ENCODE data around the gene SNTG2. TPM values are rescaled to one million over a fixed set of nuclear protein-coding genes. Genes with fewer than 3 reads are reported as not detected.

SNTG2 gene
- total and polyA plus RNA-seq, 10 of the 15 experiments (the other 5 are each of a cell fraction or from before 2014, with no cell fraction given), result not detected

GRCh38 chr2:1278861-1279260 is 328.2 kb downstream of the SNTG2 start:
- H2AFZ ChIP-seq (ENCODE audit: control insufficient read depth, low read depth, low read length), result no peak overlapping the region
- no TSS peak for BruUV-seq (replicated peaks)
- no peaks in the 10 kb centered on the region for H3K27me3 ChIP-seq (replicated peaks in 1 of 2; ENCODE audit: control insufficient read depth in 2 of 2, insufficient read depth in 2 of 2, low read length in 1 of 2)
- POLR2A ChIA-PET, result no interaction called here
- H3K9ac ChIP-seq (ENCODE audit: control insufficient read depth, insufficient read depth, low read length), result no peak overlapping the region
- in situ Hi-C loops (cut with MboI), result no loop called here
- no peaks in the 10 kb centered on the region for H3K4me1 ChIP-seq (ENCODE audit: control insufficient read depth, insufficient read depth, low read length)
- SMC1A ChIA-PET (ENCODE audit: uncharacterized antibody, unreplicated experiment), result no interaction called here
- intact Hi-C loops (cut with micrococcal nuclease; ENCODE audit: unreplicated experiment), result no loop called here
- no peak for ATAC-seq
- WGBS (ENCODE audit: insufficient coverage, insufficient replicate concordance, low lambda C conversion rate, missing lambda C conversion rate), result 82% methylated on average over 27 of the region's 27 CpGs
- H3K79me2 ChIP-seq (ENCODE audit: control insufficient read depth, insufficient read depth, low read length), result no peaks in the 10 kb centered on the region
- H4K20me1 ChIP-seq (ENCODE audit: control insufficient read depth, insufficient read depth), result no peaks in the 10 kb centered on the region
- CTCF ChIA-PET, result no interaction called here
- no peak overlapping the region for H3K4me3 ChIP-seq
- DNase-seq (ENCODE audit: low read depth, low spot score), result no peak
- H3K36me3 ChIP-seq (ENCODE audit: control insufficient read depth in 2 of 2, insufficient read depth in 2 of 2, low read length in 1 of 2), result no peaks in the 10 kb centered on the region
- RAD21 ChIA-PET (ENCODE audit: unreplicated experiment), result no interaction called here
- no peak overlapping the region for H3K4me2 ChIP-seq (ENCODE audit: control insufficient read depth, insufficient read depth)
- H3K9me3 ChIP-seq (replicated peaks; ENCODE audit: control insufficient read depth, insufficient read depth, low read length), result no peaks in the 10 kb centered on the region
- no peak overlapping the region for H3K27ac ChIP-seq (ENCODE audit: control insufficient read depth, insufficient read depth)
- no peak for FAIRE-seq
- TF ChIP-seq LARP7 (IDR thresholded peaks at IDR 0.05), result no peak
- TF ChIP-seq CBX3 (IDR thresholded peaks at IDR 0.05; ENCODE audit: borderline replicate concordance, low read depth), result no peak
- TF ChIP-seq NBN (IDR thresholded peaks at IDR 0.05), result no peak
- TF ChIP-seq FOS (IDR thresholded peaks at IDR 0.05; ENCODE audit: borderline replicate concordance, extremely low read depth, insufficient read length), result no peak
- TF ChIP-seq ESRRA (IDR thresholded peaks at IDR 0.05; ENCODE audit: low read length), result no peak

GRCh38 chr2:1282552-1282951 is 331.9 kb downstream of the SNTG2 start:
- no peak overlapping the region for H2AFZ ChIP-seq (ENCODE audit: control insufficient read depth, low read depth, low read length)
- RAD21 ChIA-PET (ENCODE audit: unreplicated experiment), result no interaction called here
- in situ Hi-C loops (cut with MboI), result no loop called here
- CTCF ChIA-PET, result no interaction called here
- FAIRE-seq (no peak), DNase-seq (ENCODE audit: low read depth, low spot score) (no peak), ATAC-seq (no peak)
- H3K4me1 ChIP-seq (ENCODE audit: control insufficient read depth, insufficient read depth, low read length), result no peaks in the 10 kb centered on the region
- no TSS peak for BruUV-seq (replicated peaks)
- POLR2A ChIA-PET, result no interaction called here
- WGBS (ENCODE audit: insufficient coverage, insufficient replicate concordance, low lambda C conversion rate, missing lambda C conversion rate), result 64% methylated on average over 11 of the region's 22 CpGs
- H4K20me1 ChIP-seq (ENCODE audit: control insufficient read depth, insufficient read depth), result no peaks in the 10 kb centered on the region
- intact Hi-C loops (cut with micrococcal nuclease; ENCODE audit: unreplicated experiment), result no loop called here
- H3K4me2 ChIP-seq (ENCODE audit: control insufficient read depth, insufficient read depth), result no peak overlapping the region
- H3K9me3 ChIP-seq (replicated peaks; ENCODE audit: control insufficient read depth, insufficient read depth, low read length), result no peaks in the 10 kb centered on the region
- H3K9ac ChIP-seq (ENCODE audit: control insufficient read depth, insufficient read depth, low read length), result no peak overlapping the region
- H3K27me3 ChIP-seq (replicated peaks in 1 of 2; ENCODE audit: control insufficient read depth in 2 of 2, insufficient read depth in 2 of 2, low read length in 1 of 2), result no peaks in the 10 kb centered on the region
- SMC1A ChIA-PET (ENCODE audit: uncharacterized antibody, unreplicated experiment), result no interaction called here
- H3K79me2 ChIP-seq (ENCODE audit: control insufficient read depth, insufficient read depth, low read length), result no peaks in the 10 kb centered on the region
- H3K4me3 ChIP-seq, result no peak overlapping the region
- no peak for TF ChIP-seq MEF2A (IDR thresholded peaks at IDR 0.05; ENCODE audit: insufficient read depth, low read depth, low read length)
- no peak for TF ChIP-seq YBX1 (IDR thresholded peaks at IDR 0.05)
- TF ChIP-seq NR2C1 (IDR thresholded peaks at IDR 0.05), result no peak
- TF ChIP-seq RELA (IDR thresholded peaks at IDR 0.05; ENCODE audit: borderline replicate concordance, partially characterized antibody), result no peak
- TF ChIP-seq BMI1 (IDR thresholded peaks at IDR 0.05; ENCODE audit: borderline replicate concordance), result no peak
- TF ChIP-seq SIN3A (IDR thresholded peaks at IDR 0.05; ENCODE audit: low read depth, low read length), result no peak
- no peaks in the 10 kb centered on the region for H3K36me3 ChIP-seq (ENCODE audit: control insufficient read depth in 2 of 2, insufficient read depth in 2 of 2, low read length in 1 of 2)
- H3K27ac ChIP-seq (ENCODE audit: control insufficient read depth, insufficient read depth), result no peak overlapping the region
